HEK293T (cell line): ENCODE results near the gene GATA1.

Experiments used
- BHLHE40 ChIP-seq: fragments of 450-650 bp; IDR thresholded peaks from 2 replicates; pipeline ENCODE4 v1.6.1; 2016; ENCODE audit warnings: mild to moderate bottlenecking, moderate library complexity, borderline replicate concordance
- FOXA1 ChIP-seq: fragments of 450-650 bp; IDR thresholded peaks from 2 replicates; pipeline ENCODE4 v1.6.1; 2016; ENCODE audit warnings: mild to moderate bottlenecking
- FOXK2 ChIP-seq: fragments of 450-650 bp; IDR thresholded peaks from 2 replicates; pipeline ENCODE4 v1.6.1; 2016; ENCODE audit warnings: mild to moderate bottlenecking
- HDGF ChIP-seq: fragments of 450-650 bp; IDR thresholded peaks from 2 replicates; pipeline ENCODE4 v1.6.1; 2017; ENCODE audit warnings: antibody characterized with exemption, borderline replicate concordance
- NFRKB ChIP-seq: fragments of 450-650 bp; IDR thresholded peaks from 2 replicates; pipeline ENCODE4 v1.6.1; 2016; ENCODE audit warnings: mild to moderate bottlenecking, moderate library complexity
- SP1 ChIP-seq: fragments of 450-650 bp; IDR thresholded peaks from 2 replicates; pipeline ENCODE4 v1.6.1; 2017
- SUZ12 ChIP-seq: fragments of 450-650 bp; IDR thresholded peaks from 2 replicates; pipeline ENCODE4 v1.6.1; 2016; ENCODE audit warnings: mild to moderate bottlenecking
- TF ChIP-seq, protein P1 (sequence below): fragments of 450-650 bp; IDR thresholded peaks from 2 replicates; pipeline ENCODE4 v1.6.1; 2016

DNA sequence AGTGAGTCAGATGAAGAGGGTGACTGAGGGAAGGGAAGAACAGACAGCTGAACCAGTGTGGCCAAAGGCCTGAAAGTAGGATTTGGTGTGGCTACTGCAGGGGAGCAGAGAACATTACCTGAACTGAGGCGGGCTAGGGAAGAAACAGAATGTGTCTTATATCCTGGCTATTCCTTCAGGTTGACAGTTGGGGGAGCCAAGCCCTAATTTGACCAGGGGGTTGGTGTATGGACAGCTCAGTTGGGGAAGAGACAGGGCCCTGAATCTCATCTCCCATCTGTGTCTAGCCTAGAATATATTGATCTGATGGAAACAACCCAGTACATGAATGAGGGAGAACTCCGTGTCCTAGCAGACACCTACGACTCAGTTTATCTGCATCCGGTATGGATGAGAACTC, 19.7 kb downstream of the GATA1 start:
- TF ChIP-seq FOXK2 (no peak), BHLHE40 (no peak), SP1 (no peak), SUZ12 (no peak), HDGF (no peak), NFRKB (no peak), FOXA1 (no peak)
- TF ChIP-seq, protein P1, sequence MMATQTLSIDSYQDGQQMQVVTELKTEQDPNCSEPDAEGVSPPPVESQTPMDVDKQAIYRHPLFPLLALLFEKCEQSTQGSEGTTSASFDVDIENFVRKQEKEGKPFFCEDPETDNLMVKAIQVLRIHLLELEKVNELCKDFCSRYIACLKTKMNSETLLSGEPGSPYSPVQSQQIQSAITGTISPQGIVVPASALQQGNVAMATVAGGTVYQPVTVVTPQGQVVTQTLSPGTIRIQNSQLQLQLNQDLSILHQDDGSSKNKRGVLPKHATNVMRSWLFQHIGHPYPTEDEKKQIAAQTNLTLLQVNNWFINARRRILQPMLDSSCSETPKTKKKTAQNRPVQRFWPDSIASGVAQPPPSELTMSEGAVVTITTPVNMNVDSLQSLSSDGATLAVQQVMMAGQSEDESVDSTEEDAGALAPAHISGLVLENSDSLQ: no peak
